Gastrocnemius medialis (tissue), 4 donors: ENCODE measurements around the gene PHACTR3.

Experiments used
- POLR2A ChIP-seq, 2 donors: fragments of 450-650 bp; IDR thresholded peaks; one replicate each; pipeline ENCODE4 v1.6.1; 2017; ENCODE audit warnings: antibody characterized with exemption in 2 of 2, mild to moderate bottlenecking in 2 of 2, moderate library complexity in 2 of 2
- TF ChIP-seq, protein P1 (sequence below), 5 experiments: fragments of 450-650 bp in 3 of 5; fragments of 200-600 bp in 2 of 5; sonication (generic) in 2 of 5; IDR thresholded peaks in 4 of 5; conservative IDR thresholded peaks in 1 of 5; 1 replicate in 4 of 5; 2 replicates in 1 of 5; pipeline ENCODE4 v1.5.1; 2016 to 2019; ENCODE audit warnings: antibody characterized with exemption in 5 of 5, mild to moderate bottlenecking in 3 of 5, moderate library complexity in 3 of 5

DNA sequence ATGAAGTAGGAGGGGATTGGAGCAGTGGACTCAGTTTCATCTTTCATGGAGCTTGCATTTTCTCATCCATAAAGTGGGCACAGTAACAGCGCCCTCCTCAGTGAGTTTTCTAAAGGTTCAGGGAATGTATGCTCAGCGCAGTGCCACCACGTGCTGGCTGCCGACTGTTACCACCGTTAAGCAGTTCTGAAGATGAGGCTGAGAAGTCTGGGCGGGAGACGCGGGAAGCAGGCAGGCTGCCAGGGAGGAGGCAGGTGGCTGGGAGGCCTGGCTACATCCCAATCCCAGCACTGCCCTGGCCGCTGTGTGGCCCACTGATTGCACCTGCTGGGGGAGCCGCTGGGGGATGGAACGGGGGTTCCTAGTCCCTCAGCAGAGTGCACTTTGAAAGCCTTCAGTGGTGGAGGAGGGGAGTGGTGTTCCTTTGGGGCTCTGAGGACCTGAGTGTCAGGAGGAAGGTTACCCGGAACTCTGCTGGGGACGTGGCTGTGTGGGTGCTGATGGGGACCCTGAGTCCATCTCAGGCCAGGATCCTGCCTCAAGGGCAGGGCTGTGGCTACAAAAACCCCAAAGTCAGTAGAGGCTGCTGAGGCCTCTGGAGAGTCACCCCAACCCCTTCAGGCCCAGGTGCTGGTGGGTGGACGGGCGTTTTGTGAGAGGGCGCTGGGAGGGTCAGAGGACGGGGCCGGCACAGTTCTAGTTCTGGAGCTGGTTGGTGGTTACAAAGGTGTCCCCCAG lies 28.0 kb upstream of the PHACTR3 start:
- TF ChIP-seq, protein P1, sequence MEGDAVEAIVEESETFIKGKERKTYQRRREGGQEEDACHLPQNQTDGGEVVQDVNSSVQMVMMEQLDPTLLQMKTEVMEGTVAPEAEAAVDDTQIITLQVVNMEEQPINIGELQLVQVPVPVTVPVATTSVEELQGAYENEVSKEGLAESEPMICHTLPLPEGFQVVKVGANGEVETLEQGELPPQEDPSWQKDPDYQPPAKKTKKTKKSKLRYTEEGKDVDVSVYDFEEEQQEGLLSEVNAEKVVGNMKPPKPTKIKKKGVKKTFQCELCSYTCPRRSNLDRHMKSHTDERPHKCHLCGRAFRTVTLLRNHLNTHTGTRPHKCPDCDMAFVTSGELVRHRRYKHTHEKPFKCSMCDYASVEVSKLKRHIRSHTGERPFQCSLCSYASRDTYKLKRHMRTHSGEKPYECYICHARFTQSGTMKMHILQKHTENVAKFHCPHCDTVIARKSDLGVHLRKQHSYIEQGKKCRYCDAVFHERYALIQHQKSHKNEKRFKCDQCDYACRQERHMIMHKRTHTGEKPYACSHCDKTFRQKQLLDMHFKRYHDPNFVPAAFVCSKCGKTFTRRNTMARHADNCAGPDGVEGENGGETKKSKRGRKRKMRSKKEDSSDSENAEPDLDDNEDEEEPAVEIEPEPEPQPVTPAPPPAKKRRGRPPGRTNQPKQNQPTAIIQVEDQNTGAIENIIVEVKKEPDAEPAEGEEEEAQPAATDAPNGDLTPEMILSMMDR (IDR thresholded peaks at IDR 0.05 in 4 of 5, conservative IDR thresholded peaks at IDR 0.05 in 1 of 5) = no peak
- TF ChIP-seq POLR2A (IDR thresholded peaks at IDR 0.05) = no peak
